Stimulated activated CD8-positive, alpha-beta memory T cell treated with anti-CD3 and anti-CD28 coated beads, Interleukin-7, amount 100 ng/mL, for 24 hours (primary cell): ENCODE data around the gene SORL1.

Source experiments
- DNase-seq: peaks from one replicate; pipeline ENCODE4 v3.0.0-alpha.2; 2020; ENCODE audit warnings: low read depth

SORL1 gene

DNA sequence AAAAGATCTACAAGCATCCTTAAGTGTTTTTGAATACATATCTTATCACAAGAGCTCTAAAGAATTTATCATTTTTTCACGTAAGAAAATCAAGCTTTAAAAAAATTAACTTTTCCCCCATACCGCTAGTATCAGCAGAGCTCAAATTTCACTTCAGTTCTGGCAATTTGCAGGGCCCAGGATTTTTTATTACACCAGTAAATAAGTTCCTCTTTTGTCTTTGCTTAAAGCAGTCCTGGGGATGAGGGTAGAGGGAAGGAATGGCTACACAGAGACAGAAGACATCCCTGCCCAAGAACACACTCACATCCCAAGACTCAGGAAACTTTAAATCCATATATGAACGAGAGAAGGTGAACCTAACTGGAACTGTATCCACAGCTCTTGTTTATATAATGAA is 22.6 kb upstream of the SORL1 start:
- DNase-seq = no peak

DNA sequence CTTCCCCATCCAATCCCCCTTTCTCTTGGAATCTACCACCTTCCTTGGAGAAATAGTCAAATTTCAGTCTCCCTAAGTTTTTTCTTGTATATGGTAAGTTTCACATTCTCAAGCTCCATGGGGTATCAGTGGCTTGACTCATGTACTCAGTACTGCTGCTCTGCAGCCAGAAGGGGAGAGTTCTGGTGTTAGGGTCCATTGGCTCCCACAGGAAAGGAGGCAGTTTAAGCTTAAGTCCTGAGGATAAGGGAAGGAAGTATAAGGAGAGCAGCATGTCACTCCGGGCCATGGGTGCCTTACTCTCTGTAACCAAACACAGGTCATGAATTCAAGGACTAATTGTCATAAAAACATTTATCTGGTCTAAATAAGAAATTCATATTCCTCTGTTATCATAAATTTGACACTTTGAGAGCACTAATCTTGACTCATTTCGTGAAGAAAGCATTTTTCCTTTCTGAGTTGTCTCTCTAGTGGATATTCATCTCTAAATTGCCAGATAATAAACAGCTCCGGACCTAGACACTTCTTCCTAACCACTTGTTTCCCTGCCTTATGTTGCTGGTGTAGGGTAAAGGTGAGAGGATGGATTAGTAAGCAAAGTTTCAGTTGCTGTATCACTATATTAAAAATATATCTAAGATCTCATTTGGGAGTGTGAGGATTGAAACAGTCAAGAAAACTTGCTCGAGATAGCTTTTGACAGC is 20.1 kb upstream of the SORL1 start:
- DNase-seq = no peak

DNA sequence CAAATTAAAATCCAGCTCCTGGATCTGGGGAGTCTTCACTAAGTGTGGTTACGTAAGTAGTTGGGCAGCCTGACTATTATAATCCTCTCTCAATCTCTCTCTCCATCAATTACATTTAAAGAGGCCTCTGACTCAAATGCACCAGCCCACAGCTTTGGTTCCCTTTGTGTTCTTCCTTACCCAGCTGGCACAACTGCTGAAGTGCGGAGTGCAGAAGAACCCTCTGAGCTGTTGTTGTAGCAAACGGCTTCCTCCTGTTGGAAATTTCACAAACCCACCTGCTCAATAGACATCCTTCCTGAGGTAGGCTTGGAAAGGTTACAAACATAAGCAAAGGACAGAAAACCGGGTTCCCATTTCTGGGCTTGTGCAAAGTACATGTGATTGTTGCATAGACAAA is 17.0 kb upstream of the SORL1 start:
- DNase-seq = no peak

DNA sequence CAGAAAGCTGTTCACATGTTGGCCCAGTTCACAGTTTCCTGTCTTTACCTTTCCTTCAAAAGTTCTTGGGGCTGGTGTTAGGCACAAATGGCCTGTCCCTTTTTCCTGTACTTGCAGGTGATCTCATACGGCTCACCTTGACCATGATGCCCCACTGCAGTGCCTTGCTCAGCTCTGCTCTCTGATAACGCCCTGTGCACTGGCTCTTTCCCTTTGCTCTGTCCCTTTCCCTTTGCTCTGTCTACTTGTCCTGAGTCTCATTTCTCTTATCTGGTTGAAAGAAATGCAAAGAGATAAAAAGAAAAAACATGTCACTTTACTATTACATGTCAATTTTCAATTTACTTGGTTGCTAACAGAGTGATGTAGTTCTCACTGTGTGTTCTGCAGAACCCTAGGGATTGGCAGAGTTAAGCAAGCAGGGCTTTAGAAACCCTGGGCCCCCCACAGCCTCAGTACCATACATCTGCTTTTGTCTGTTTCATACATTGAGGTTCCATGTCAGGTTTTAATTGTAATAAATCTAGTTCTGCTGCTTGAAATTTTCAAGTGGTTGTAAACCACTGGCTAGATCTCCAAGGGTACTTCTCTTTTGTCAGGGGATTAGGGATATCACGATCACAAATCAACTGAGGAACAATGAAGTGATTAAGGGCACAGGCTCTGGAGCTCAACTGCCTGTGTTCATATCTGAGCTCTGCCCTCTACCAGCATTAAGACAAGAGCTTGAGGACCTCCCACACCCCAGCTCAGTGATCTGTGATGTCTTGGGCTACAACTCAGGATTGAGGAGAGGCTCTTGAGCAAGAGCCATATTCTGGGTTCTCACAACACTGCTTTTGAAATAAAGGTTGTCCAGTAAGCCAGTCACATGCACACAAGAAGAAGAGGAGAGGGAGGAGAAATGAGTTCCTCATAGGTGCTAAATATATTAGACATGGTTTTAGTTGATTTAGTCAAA is 16.3 kb upstream of the SORL1 start:
- DNase-seq = no peak

DNA sequence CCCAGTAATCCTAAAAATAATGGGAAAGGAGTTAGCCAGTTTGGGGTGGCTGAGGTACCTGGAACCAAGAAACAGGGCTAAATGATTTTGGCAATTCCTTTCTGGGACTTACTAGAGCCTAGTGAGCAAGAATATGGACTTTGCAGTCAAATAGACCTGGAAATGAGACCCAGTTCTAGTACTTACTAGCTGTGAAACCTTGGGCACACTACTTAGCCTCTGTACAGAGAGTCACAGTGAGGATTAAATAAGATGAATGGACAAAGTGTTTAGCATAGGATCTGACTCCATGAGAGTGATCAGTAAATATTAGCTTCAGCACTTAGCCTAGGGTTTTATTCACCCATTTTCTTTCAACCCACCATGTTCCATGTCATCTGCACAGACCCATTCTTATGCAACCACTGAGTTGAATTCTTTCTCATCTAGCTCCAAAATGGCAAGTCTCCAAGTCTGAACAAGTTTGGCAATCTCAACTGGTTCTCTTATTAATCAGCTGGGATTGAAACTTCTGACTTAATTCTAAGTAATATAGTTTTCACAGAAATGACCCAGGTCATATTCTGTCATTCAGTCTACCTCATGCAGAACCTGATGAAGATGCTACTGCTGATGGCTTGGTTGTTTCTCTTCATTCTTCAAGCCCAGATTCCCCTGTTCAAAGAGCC is 15.0 kb upstream of the SORL1 start:
- DNase-seq = no peak

DNA sequence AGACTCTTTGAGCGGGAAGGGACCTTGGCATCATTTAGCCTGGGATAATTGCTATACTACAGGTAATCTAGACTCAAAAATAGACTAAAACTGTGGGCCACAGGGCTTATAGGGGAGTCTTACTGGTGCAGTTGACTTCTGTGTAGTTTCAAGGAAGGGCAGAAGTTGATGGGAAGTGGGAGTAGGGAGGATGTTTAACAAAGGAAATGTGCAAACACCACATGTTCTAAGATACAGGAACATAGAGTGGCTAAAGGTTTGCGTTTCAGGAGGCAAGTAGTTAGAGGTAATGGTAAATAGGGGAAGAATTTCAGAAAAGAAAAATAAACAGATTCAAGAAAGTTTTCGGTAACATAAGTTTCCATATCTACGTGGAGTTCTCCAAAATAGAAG is 14.4 kb upstream of the SORL1 start:
- DNase-seq = no peak

DNA sequence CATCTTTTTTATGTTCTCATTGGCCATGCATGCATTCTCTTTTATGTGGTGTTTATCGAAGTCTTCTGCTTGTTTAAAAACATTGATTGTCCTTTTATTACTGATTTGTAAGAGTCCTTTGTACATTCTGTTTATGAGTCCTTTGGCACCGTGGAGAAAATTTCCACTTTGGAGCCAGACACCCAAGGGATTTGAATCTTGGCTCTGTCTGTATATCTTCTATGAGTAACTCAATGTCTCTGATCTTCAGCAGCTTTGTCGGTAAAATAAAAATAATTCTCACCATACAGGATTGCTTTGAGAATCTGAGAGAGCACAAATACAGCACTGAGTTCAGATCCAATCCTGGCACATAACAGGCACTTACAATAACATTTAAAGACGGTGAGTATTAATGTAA is 12.8 kb upstream of the SORL1 start:
- DNase-seq = no peak

DNA sequence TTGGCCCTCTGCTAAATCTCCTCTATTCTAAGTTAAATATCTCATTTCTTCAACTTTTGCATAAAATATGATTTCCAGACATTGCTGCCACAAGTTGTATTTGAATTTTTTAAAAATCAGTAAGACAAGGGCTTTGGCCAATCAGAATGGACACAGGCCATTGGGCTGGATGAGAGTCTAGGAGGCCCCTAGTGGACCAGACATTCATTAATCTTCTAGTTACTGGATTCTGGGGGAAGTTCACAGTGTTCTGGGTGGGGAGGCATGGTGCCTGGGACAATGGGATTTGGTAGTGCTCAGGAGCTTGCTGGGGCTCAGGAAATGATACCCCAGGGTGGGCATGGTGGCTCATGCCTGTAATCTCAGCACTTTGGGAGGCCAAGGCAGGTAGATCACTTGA is 12.4 kb upstream of the SORL1 start:
- no peak for DNase-seq

DNA sequence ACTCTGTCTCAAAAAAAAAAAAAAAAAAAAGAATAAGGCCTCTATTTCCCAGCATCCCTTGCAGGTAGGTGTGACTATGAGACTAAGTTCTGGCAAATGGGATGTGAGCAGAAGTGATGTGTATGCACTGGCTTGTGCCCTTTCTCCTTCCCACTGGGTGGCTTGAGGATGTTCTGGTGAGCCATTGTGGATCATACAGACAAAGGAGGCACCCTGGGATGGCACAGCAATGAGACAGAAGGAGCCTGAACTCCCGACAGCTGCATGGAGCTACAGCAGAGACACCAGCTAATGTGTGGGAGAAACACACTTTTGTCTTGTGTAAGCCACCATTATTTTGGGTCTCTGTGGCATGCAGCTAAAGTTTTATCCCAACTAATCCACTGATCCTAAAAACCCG is 10.6 kb upstream of the SORL1 start:
- DNase-seq = no peak

DNA sequence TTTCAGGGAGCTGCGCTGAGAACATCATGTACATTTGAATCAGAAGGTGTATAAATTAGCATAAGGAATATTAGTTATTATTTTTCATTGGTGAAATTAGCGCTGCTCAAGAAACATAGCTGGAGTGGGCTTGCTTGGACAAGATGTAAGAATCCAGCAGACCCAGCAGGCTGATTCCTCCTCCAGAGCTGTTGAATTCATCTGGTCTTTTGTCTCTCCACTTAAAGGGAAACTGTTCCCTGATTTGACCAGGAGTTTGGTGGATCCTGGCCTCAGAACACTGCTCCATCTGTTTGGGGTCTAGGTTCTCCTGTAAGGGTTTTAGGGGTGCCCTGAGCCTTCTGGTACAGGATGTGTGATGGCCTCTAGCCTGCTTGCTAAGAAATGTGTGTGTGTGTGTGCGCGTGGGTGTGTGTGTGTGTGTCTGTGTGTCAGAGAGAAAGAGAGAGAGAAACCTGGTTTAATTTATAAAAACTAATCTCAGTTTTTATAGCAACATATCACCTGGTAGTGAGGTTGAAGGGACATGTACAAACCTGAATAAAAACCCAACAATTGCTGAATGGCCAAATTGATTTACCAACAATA is 8.3 kb upstream of the SORL1 start:
- no peak for DNase-seq

DNA sequence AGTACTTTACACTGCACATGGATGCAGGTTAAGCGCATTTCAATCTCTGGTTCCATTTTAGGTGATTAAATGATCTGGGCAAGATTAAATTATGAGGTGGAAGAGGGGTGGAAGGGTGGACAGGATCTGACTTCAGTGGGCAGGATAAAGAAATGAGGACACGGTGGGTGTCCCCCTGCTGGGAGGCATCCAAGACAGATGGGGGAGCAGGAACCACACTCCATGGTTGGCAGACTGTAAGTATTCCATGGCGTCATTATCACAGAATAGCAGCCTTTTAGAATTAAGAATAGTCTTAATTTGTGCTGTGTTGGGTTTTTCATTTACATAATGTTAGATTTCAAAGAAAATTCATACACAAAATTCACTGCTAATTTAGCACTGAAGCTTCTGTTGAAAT is 7.6 kb upstream of the SORL1 start:
- DNase-seq = no peak

DNA sequence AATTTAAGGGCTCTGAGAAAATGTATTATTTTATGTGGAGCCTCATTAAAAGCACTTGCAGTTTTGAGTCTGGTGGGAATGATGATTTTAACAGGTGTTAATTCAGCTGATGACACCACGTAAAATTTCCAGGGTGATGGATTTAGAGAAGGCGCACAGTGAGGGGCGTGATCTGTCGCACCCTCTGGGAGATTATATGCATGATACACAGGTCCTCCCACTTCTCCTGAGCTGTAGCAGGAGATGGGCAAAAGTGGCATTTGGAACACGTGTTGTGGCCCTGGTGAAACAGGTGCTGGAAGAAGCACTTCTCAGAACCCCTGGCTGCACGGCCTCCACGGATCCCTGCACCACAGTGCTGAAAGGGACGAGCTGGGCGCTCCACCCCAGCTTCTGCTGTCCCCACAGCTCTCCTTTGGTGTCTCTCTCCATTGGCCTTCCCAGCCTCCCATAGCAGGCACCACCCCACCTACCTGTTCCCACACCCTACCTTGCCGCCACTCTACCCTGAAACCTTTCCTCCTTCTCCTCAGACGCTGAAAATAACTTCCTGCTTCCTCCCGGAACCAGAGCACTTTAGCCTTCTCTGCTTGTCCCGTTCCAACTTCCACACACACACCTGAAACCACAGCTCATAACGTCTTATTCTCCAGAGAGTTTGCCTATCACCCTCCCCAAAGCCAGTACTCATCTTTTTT is 6.9 kb upstream of the SORL1 start:
- DNase-seq = no peak

DNA sequence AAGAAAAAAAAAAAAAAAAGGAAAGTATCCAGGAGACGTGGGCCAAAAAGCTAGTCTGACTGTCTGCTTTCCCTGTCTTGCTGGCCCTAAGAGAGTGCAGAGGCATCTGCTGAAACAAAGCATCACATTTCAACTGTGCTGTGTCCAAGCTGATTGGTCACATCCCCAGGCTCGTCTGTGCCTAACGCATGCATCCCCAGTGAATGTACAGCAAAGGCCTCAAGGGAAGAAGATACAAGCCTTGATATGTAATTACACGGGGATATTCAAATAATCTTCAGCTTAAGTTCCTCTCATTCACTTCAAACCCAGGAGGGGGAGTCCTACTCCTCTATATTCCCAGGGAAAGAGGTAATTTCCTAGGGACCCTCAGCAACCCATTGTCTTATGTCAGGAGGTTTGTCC is 5.4 kb upstream of the SORL1 start:
- DNase-seq = no peak

DNA sequence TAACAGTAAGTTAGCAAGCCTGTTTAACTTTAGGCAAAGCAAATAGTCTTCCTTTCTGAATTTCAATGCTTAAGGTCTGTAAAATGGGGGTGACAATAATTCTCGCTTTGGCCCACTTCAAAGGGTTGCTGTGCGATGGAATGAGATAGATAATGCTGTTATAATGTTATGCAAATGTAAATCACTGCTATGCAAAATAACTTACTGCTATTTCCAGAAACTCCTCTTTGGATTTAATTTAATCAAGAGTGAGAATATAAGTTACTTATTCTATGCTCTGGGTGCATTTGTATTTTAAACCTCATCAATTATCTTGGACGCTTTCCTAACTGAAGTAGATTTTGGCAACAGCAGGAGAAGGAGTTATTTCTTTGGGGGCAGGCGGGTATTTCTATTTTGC is 4.1 kb upstream of the SORL1 start:
- no peak for DNase-seq

DNA sequence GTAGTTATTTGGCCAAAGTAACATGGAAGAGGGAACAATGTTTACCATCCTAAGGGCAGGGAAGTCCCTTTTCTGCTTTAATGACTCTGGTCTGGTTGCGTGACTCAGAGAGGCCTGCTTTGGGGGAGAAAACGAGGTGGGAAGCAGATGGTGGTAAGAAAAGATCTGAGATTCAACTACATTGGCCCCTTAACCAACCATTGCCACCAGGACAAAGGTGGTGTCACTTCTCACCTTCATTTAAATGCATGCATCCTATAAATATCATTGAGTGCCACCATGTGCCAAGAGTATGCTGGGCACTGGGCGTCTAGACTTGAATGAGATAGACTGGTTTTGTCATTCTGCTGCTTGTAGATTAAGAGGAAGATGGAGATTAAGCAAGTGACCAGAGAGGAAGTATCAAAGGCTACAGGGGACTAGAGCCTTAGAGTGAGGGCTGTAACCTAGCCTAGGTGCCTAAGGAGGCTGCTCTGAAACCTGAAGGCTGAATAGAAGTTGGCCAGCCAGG is 3.6 kb upstream of the SORL1 start:
- no peak for DNase-seq

DNA sequence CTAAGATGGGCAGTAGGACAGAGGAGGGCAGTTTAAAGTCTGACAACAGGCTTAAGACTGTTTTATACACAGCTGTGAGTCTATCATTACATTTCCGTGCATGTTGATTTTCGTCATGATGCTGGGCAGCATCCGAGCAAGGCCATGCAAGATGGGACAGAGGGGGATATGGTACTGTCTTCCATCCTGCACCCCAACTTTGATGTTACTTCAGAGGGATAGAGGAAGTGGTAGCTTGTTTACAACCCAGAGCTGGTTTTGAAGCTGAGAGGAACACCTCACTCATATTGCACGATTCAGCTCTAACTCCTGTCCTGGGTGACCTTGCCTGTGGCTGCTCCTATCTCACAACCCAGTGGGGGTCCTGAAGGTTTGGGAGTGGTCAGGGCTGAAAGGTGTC is 3.0 kb upstream of the SORL1 start:
- no peak for DNase-seq

DNA sequence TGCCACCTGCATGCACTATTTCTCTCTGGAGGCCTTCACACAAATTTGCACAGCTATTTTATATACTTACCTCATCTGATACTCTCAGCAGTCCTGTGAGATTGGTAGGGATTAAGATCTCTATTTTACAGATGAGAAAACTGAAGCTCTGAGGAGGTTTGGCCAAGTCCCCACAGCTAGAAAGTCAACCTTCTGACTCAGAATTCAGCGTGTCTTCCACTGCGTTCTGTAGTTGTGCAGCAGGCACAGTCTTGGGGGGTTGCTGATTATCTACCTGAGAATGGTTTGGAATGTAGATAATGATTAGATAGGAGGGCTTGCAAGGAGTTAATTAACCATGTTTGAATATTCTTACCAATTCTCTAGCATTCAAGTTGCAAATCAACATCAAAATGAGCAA is 2.5 kb upstream of the SORL1 start:
- DNase-seq = no peak

DNA sequence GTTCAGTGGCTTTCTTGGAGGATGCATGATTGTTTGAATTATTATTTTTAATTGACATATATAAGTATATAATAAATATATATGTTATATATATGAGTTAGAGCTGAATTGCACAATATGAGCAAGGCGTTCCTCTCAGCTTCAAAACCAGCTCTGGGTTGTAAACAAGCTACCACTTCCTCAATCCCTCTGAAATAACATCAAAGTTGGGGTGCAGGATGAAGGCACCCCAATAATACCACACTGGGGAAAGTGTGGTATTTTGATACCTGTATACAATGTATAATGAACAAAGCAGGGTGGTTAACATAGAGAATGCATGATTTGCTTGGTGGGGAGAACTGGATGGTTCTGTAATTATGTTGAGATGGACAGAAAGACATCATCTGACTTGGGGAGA is 1.7 kb upstream of the SORL1 start:
- DNase-seq = no peak

DNA sequence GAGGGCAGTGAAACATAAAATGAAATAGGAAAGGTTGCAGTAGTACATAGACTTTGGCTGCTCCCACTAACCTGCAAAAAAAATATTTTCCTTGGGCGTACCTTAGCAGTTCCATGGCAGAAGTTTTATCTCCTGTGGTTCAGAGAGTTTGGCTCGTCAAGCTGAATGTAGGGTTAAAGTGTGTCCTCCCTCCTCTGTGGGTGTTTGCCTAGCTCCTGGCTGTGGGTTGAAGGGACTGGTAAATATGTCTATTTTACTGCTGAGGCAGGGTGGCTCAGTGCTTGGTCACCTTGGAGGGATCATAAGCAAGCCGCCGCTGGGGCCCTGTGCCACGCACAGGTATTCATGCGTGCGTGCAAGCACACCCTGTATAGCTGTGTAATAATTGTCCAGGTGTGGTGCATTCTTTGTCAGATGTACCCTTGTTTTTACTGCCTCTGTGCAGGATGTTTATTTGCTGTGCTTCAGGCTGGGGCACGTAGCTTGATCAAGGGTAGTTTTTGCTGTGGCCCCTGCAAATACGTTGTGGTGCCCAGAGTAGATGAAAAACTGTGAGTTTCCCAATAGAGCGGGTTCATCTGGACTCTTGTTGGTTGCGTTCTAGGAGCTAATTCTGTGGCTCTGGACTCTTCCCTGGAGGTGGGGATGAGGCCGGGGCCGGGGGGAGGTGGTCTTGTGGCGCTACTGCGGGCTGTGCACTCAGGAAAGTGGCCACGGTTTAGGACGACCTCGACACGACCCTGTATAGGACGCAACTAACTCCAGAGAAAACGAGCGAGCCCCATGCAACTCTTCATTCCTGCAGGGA is 732 bp upstream of the SORL1 start:
- DNase-seq = no peak

DNA sequence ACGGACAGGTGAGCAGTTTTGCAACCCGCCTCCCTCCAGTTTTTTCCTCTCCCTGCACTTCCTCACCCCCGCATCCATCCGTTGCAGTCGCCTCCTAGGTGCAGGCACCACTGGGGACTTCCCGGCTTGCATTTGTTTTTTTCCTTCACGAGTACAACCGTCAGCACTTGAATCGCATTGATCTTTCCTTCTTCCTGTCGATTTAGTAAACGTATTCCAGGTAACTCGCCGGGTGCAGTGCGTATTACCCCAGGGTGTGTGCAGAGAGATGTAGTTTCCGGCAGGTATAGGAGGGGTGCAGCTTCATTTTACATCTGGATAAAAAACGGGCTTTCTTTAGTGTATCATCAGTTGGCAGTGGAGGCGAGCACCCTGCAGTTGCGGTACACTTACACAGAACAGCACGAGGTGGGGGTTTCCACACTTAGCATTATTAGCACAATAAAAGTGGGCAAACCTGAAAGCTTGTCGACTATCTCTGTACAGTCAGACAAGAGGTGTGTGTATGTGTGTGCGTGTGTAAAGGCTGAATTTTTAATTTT is 566 bp downstream of the SORL1 start, which contains the start of gene SORL1-AS1:
SORL1-AS1 (minus strand) TSS at position 359 of the 542 bp plus-strand sequence.
- no peak for DNase-seq
